ENCODE measurements around the gene RNF223.

The RNF223 gene

GRCh38 chr1:1046767-1047166 lies 27.3 kb downstream of the RNF223 start:
- DNase-seq (ENCODE audit: low read depth, low spot score) = no peak
- TF ChIP-seq CTCF (IDR thresholded peaks at IDR 0.05; ENCODE audit: low read depth, low read length) = no peak
- H3K4me3 ChIP-seq (ENCODE audit: low read depth, low read length) = no peak overlapping the region
- in situ Hi-C loops (cut with HindIII; ENCODE audit: low sequenced_read_pairs) = no loop called here

GRCh38 chr1:1046243-1046642 lies 27.9 kb downstream of the RNF223 start:
- no peak overlapping the region for H3K4me3 ChIP-seq (ENCODE audit: low read depth, low read length)
- no peak for DNase-seq (ENCODE audit: low read depth, low spot score)
- no peak for TF ChIP-seq CTCF (IDR thresholded peaks at IDR 0.05; ENCODE audit: low read depth, low read length)
- in situ Hi-C loops (cut with HindIII; ENCODE audit: low sequenced_read_pairs) = no loop called here

GRCh38 chr1:1045129-1045528 lies 29.0 kb downstream of the RNF223 start:
- no peak for TF ChIP-seq CTCF (IDR thresholded peaks at IDR 0.05; ENCODE audit: low read depth, low read length)
- no peak for DNase-seq (ENCODE audit: low read depth, low spot score)
- in situ Hi-C loops (cut with HindIII; ENCODE audit: low sequenced_read_pairs) = no loop called here
- H3K4me3 ChIP-seq (ENCODE audit: low read depth, low read length) = no peak overlapping the region

DNA sequence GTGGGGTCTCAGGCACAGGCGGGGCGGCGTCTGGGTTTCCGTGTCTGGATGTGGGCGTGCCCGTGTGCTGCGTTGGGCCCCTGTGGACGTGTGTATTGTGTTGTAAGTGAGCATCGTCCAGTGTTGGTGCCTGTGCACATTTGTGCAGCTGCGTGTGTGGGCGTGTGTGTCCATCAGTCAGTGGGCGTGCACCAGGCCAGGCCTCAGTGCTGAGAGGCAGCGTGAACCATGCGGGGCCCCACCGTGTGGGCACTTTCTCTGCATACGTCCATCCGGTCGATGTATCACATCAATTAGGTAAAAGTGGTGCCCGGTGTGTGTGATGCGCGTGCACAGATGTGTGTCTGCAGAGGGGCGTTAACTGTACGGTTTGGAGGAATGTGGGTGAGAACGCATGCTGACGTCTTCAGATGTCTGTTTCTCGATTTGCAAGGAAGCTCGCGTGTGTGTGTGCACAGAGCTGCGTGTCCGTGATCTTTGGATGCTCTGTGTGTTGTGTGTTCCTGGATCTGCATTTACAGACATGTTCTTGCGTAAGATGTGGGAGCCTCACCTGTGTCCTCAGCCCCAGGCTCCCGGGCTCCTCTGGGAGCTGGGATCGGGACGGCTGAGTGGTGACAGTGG lies 29.5 kb downstream of the RNF223 start:
- no peak overlapping the region for H3K4me3 ChIP-seq (ENCODE audit: low read depth, low read length)
- in situ Hi-C loops (cut with HindIII; ENCODE audit: low sequenced_read_pairs) = no loop called here
- no peak for DNase-seq (ENCODE audit: low read depth, low spot score)
- no peak for TF ChIP-seq CTCF (IDR thresholded peaks at IDR 0.05; ENCODE audit: low read depth, low read length)

GRCh38 chr1:1043921-1044320 lies 30.2 kb downstream of the RNF223 start:
- no peak for DNase-seq (ENCODE audit: low read depth, low spot score)
- no peak overlapping the region for H3K4me3 ChIP-seq (ENCODE audit: low read depth, low read length)
- TF ChIP-seq CTCF (IDR thresholded peaks at IDR 0.05; ENCODE audit: low read depth, low read length) = no peak
- in situ Hi-C loops (cut with HindIII; ENCODE audit: low sequenced_read_pairs) = no loop called here

DNA sequence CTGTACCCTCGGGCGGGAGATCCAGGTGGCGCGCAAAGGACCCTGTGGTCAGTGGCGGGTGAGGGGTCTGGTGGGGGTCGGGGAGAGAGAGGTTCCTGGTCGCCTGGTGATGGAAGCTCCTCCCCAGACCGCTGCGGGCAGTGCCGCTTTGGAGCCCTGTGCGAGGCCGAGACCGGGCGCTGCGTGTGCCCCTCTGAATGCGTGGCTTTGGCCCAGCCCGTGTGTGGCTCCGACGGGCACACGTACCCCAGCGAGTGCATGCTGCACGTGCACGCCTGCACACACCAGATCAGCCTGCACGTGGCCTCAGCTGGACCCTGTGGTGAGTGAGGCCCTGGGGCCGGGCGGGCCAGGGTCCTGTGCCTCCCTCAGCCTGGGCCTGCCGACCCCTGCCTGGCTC lies 30.7 kb downstream of the RNF223 start:
- DNase-seq (ENCODE audit: low read depth, low spot score) = no peak
- no peak for TF ChIP-seq CTCF (IDR thresholded peaks at IDR 0.05; ENCODE audit: low read depth, low read length)
- no peak overlapping the region for H3K4me3 ChIP-seq (ENCODE audit: low read depth, low read length)
- in situ Hi-C loops (cut with HindIII; ENCODE audit: low sequenced_read_pairs) = no loop called here

DNA sequence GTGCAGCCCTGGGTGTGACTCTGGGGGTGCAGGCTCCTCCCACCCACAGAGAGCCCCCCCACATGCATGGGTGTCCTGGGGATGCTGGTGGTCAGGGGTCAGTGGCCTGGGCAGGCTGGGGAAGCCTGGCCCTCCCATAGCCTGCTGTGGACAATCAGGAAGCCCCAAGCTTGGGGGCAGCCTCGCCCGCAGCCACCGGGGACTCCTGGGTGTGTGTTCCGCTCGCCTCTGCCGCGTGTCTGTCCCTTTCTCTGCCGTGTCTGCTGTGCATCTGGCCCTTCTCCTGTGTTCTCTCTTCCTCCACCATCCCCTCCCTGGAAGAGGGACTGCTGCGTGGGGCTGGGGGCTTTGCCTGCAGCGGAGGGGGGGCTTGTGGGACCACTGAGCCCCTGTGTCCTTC lies 31.3 kb downstream of the RNF223 start:
- no peak overlapping the region for H3K4me3 ChIP-seq (ENCODE audit: low read depth, low read length)
- no peak for TF ChIP-seq CTCF (IDR thresholded peaks at IDR 0.05; ENCODE audit: low read depth, low read length)
- DNase-seq (ENCODE audit: low read depth, low spot score) = no peak
- in situ Hi-C loops (cut with HindIII; ENCODE audit: low sequenced_read_pairs) = no loop called here
